HG02884 (cell line): ENCODE results near the gene NFYB.
"Not testable (repeated sequence)": the region's sequence is repeated elsewhere in the genome, so short reads cannot be mapped to it uniquely, and the experiment has no call there.

Experiments
- ATAC-seq: cut with Tn5 transposase; IDR thresholded peaks from one replicate; pipeline ENCODE4 v1.9.1; 2021; ENCODE audit warnings: mild to moderate bottlenecking, moderate library complexity; ENCODE audit not compliant: unreplicated experiment

The NFYB gene

GRCh38 chr12:104163028-104163427 lies 25.0 kb upstream of the NFYB start:
- not testable (repeated sequence) for ATAC-seq

- no peak for ATAC-seq
These were observed 17.9 kb upstream of the NFYB start for GRCh38 chr12:104155711-104156555.

- no peak for ATAC-seq
These were observed 16.8 kb upstream of the NFYB start for GRCh38 chr12:104154806-104155205.

GRCh38 chr12:104154286-104154685 lies 16.3 kb upstream of the NFYB start:
- ATAC-seq: no peak

GRCh38 chr12:104152685-104153241 lies 14.8 kb upstream of the NFYB start:
- ATAC-seq: no peak

- ATAC-seq: no peak
These were observed 12.4 kb upstream of the NFYB start for GRCh38 chr12:104150416-104150815.

- ATAC-seq: no peak
These were observed 9.3 kb upstream of the NFYB start for GRCh38 chr12:104147346-104147745.

GRCh38 chr12:104143918-104144317 lies 5.9 kb upstream of the NFYB start:
- ATAC-seq: no peak

GRCh38 chr12:104143002-104143401 lies 5.0 kb upstream of the NFYB start:
- no peak for ATAC-seq

- ATAC-seq: no peak
These were observed 4.5 kb upstream of the NFYB start for GRCh38 chr12:104142543-104142942.

GRCh38 chr12:104138797-104139152 lies 765 bp upstream of the NFYB start:
- no peak for ATAC-seq

GRCh38 chr12:104137001-104137901 lies 759 bp downstream of the NFYB start:
- ATAC-seq: peak; percentile 22

- no peak for ATAC-seq
These were observed 1.4 kb downstream of the NFYB start for GRCh38 chr12:104136577-104136976.

GRCh38 chr12:104134882-104135281 lies 3.1 kb downstream of the NFYB start:
- ATAC-seq: no peak

GRCh38 chr12:104133866-104134265 lies 4.1 kb downstream of the NFYB start:
- ATAC-seq: no peak

GRCh38 chr12:104133321-104133720 lies 4.7 kb downstream of the NFYB start:
- no peak for ATAC-seq

GRCh38 chr12:104132351-104132956 lies 5.6 kb downstream of the NFYB start:
- ATAC-seq: no peak

- no peak for ATAC-seq
These were observed 6.4 kb downstream of the NFYB start for GRCh38 chr12:104131609-104132008.

- no peak for ATAC-seq
These were observed 7.2 kb downstream of the NFYB start for GRCh38 chr12:104130760-104131159.

GRCh38 chr12:104126548-104126947 lies 11.5 kb downstream of the NFYB start:
- ATAC-seq: no peak

- ATAC-seq: no peak
These were observed 15.7 kb downstream of the NFYB start for GRCh38 chr12:104122298-104122697.
